MM.1S (cell line): ENCODE results near the gene MYOG.

Source experiments
- DNase-seq: peaks from one replicate; pipeline ENCODE4 v3.0.0-alpha.2; 2015
- H2AFZ ChIP-seq: fragments of 300-600 bp; sonication (generic); 2 replicates; pipeline ENCODE4 v1.6.0; 2016; ENCODE audit warnings: antibody characterized with exemption, low read length
- H3F3A ChIP-seq: fragments of 300-600 bp; sonication (generic); 2 replicates; pipeline ENCODE4 v1.6.1; 2016; ENCODE audit warnings: mild to moderate bottlenecking, antibody characterized with exemption, low read length, moderate library complexity, mixed read lengths; ENCODE audit not compliant: insufficient read depth
- H3K27ac ChIP-seq: fragments of 300-600 bp; sonication (generic); 2 replicates; pipeline ENCODE4 v1.5.1; 2016; ENCODE audit warnings: mild to moderate bottlenecking, low read length
- H3K27me3 ChIP-seq: fragments of 300-600 bp; sonication (generic); replicated peaks from 2 replicates; pipeline ENCODE4 v1.6.0; 2016; ENCODE audit warnings: low read length; ENCODE audit not compliant: insufficient read depth
- H3K36me3 ChIP-seq: fragments of 300-600 bp; sonication (generic); replicated peaks from 2 replicates; pipeline ENCODE4 v1.6.1; 2016; ENCODE audit warnings: mild to moderate bottlenecking, low read length, mixed read lengths; ENCODE audit not compliant: insufficient read depth
- H3K4me1 ChIP-seq: fragments of 300-600 bp; sonication (generic); 2 replicates; pipeline ENCODE4 v1.6.1; 2016; ENCODE audit warnings: low read length, mixed read lengths
- H3K4me2 ChIP-seq: fragments of 300-600 bp; sonication (generic); 2 replicates; pipeline ENCODE4 v1.6.0; 2016; ENCODE audit warnings: low read depth, low read length
- H3K4me3 ChIP-seq: fragments of 300-600 bp; sonication (generic); 2 replicates; pipeline ENCODE4 v1.5.1; 2016; ENCODE audit warnings: low read length, mixed read lengths
- H3K79me2 ChIP-seq: fragments of 300-600 bp; sonication (generic); 2 replicates; pipeline ENCODE4 v1.6.1; 2016; ENCODE audit warnings: mixed run types, low read length, mixed read lengths
- H3K9ac ChIP-seq: fragments of 300-600 bp; sonication (generic); 2 replicates; pipeline ENCODE4 v1.6.1; 2016; ENCODE audit warnings: low read length, mixed read lengths
- H3K9me2 ChIP-seq: fragments of 300-600 bp; sonication (generic); replicated peaks from 2 replicates; pipeline ENCODE4 v1.6.1; 2016; ENCODE audit warnings: mild to moderate bottlenecking, low read length, mixed read lengths; ENCODE audit not compliant: insufficient read depth
- H3K9me3 ChIP-seq: fragments of 300-600 bp; sonication (generic); replicated peaks from 2 replicates; pipeline ENCODE4 v1.6.1; 2016; ENCODE audit warnings: mild to moderate bottlenecking, low read length, mixed read lengths; ENCODE audit not compliant: insufficient read depth
- H4K20me1 ChIP-seq: fragments of 300-600 bp; sonication (generic); 2 replicates; pipeline ENCODE4 v1.6.1; 2016; ENCODE audit warnings: mild to moderate bottlenecking, low read length, moderate library complexity, mixed read lengths; ENCODE audit not compliant: insufficient read depth
- CTCF ChIP-seq: fragments of 300-600 bp; sonication (generic); IDR thresholded peaks from 2 replicates; pipeline ENCODE4 v1.5.1; 2016; ENCODE audit warnings: antibody characterized with exemption, low read length, mixed read lengths
- EZH2 ChIP-seq: fragments of 300-600 bp; sonication (generic); optimal IDR thresholded peaks from 2 replicates; pipeline ENCODE3; 2017; ENCODE audit warnings: low read depth, mild to moderate bottlenecking, antibody characterized with exemption, low read length, mixed read lengths
- EZH2phosphoT487 ChIP-seq: fragments of 300-600 bp; sonication (generic); IDR thresholded peaks from 2 replicates; pipeline ENCODE4 v1.6.1; 2018; ENCODE audit warnings: antibody characterized with exemption, low read length

The MYOG gene

GRCh38 chr1:203117611-203118575 is 32.1 kb upstream of the MYOG start:
- Histone ChIP-seq H3K4me2 (no peak overlapping the region), H3K36me3 (no peaks in the 10 kb centered on the region), H3K4me3 (no peak overlapping the region), H3K27me3 (0 out of 2 replicates have a peak, but pooled peaks cover 11% of the 10 kb centered on the region), H3K9me3 (no peaks in the 10 kb centered on the region), H3K9me2 (no peaks in the 10 kb centered on the region), H2AFZ (no peak overlapping the region; the same call in 1 of the 2 replicates), H3F3A (no peaks in the 10 kb centered on the region), H3K79me2 (no peaks in the 10 kb centered on the region), H3K27ac (no peak overlapping the region), H4K20me1 (no peaks in the 10 kb centered on the region), H3K9ac (no peak overlapping the region), H3K4me1 (no peaks in the 10 kb centered on the region)
- TF ChIP-seq EZH2phosphoT487 (no peak), CTCF (peak; percentile 73)
- peak; percentile 39 for DNase-seq

DNA sequence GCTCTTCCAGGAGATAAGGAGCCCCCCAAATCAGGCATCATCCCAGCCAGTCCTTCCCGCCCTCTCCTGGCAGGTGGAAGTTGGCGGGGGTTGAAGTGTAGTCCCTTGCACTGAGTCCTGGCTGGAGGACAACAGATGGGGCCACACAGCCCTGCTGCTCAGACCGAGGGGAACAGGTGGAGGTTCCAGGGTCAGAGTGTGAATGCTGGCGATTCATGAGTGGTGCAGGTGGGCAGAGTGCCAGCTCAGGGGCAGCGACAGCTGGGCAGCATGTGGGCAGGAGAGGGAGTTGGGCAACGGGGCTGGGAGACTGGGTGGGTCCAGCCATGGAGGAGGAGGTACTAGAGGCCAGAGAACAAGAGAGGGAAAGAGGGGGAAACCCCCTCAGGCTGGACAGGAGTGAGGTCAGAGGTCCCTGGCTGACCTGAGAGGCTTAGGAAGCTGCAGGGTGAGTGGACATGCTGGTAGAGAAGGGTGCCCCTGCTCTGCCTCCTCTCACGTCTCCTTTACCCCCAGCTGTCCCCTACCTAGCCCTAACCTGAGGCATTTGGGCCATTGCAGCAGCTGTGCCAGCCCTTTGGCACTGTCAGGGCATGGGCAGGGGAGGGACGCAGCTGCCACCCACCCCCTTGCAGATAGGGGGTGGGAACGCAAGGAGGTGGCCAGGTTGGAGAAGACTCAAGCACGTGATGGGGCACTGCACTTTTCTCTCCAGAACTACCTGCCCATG is 30.4 kb upstream of the MYOG start:
- Histone ChIP-seq H3K27ac (no peak overlapping the region), H3K9me3 (no peaks in the 10 kb centered on the region), H3K79me2 (no peaks in the 10 kb centered on the region), H3K36me3 (no peaks in the 10 kb centered on the region), H3K27me3 (0 out of 2 replicates have a peak, but pooled peaks cover 11% of the 10 kb centered on the region), H3K9me2 (no peaks in the 10 kb centered on the region), H3K4me2 (no peak overlapping the region), H3K4me3 (no peak overlapping the region), H3F3A (no peaks in the 10 kb centered on the region), H3K4me1 (no peaks in the 10 kb centered on the region), H4K20me1 (no peaks in the 10 kb centered on the region), H2AFZ (no peak overlapping the region), H3K9ac (no peak overlapping the region)
- TF ChIP-seq CTCF (no peak), EZH2 (no peak), EZH2phosphoT487 (no peak)
- DNase-seq, result no peak

DNA sequence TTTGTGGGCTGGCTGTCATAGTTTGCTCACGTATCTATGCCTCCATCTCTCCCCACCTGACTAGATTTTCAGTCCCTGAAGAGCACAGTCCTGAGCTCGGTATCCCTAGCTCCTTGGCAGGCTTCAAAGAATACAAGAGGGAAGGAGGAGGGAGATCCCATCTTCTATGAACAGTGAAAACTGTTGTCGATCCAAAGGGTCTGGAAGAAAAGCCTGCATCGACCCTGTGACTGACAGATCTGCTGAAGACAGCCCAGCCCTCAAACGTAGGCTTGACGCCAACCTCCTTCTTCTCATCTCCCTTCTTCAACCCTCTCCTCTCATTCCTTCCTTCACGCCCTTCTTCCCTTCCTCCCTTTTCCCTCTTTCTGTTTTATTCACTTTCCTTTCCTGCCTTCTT is 28.4 kb upstream of the MYOG start:
- Histone ChIP-seq H3K36me3 (no peaks in the 10 kb centered on the region), H3K4me3 (no peak overlapping the region), H3K9me2 (no peaks in the 10 kb centered on the region), H3K9ac (no peak overlapping the region), H2AFZ (no peak overlapping the region), H4K20me1 (no peaks in the 10 kb centered on the region), H3K79me2 (no peaks in the 10 kb centered on the region), H3K4me1 (no peaks in the 10 kb centered on the region), H3F3A (no peaks in the 10 kb centered on the region), H3K9me3 (no peaks in the 10 kb centered on the region), H3K27me3 (0 out of 2 replicates have a peak, but pooled peaks cover 11% of the 10 kb centered on the region), H3K27ac (no peak overlapping the region), H3K4me2 (no peak overlapping the region)
- no peak for TF ChIP-seq EZH2
- no peak for TF ChIP-seq CTCF
- no peak for TF ChIP-seq EZH2phosphoT487
- DNase-seq, result no peak
